WTC11 (cell line): ENCODE data around the gene CGN.

ENCODE experiments used
- CREB1 ChIP-seq: sonication (generic); formaldehyde crosslinking; IDR thresholded peaks from 2 replicates; pipeline ENCODE4 v1.8.0; 2023; ENCODE audit warnings: mild to moderate bottlenecking, missing genetic modification reagents
- CTCF ChIP-seq: fragments of 200-600 bp; IDR thresholded peaks from 2 replicates; pipeline ENCODE4 v1.8.0; 2022; ENCODE audit warnings: antibody characterized with exemption
- IRF1 ChIP-seq: sonication (generic); formaldehyde crosslinking; IDR thresholded peaks from 2 replicates; pipeline ENCODE4 v1.8.0; 2023; ENCODE audit warnings: missing genetic modification reagents
- NFE2L1 ChIP-seq: sonication (generic); formaldehyde crosslinking; IDR thresholded peaks from 2 replicates; pipeline ENCODE4 v1.8.1; 2023; ENCODE audit warnings: missing genetic modification reagents
- PREB ChIP-seq: sonication (generic); formaldehyde crosslinking; IDR thresholded peaks from 2 replicates; pipeline ENCODE4 v1.8.1; 2022; ENCODE audit warnings: mild to moderate bottlenecking, missing genetic modification reagents, moderate library complexity, borderline replicate concordance
- SP1 ChIP-seq: sonication (generic); formaldehyde crosslinking; conservative IDR thresholded peaks from 2 replicates; pipeline ENCODE4 v1.8.1; 2022; ENCODE audit warnings: missing genetic modification reagents
- USF1 ChIP-seq: sonication (generic); formaldehyde crosslinking; IDR thresholded peaks from 2 replicates; pipeline ENCODE4 v1.8.0; 2022; ENCODE audit warnings: mild to moderate bottlenecking, missing genetic modification reagents
- USF2 ChIP-seq: sonication (generic); formaldehyde crosslinking; IDR thresholded peaks from 2 replicates; pipeline ENCODE4 v1.8.1; 2023; ENCODE audit warnings: mild to moderate bottlenecking, missing genetic modification reagents, moderate library complexity
- ZNF512 ChIP-seq: sonication (generic); formaldehyde crosslinking; IDR thresholded peaks from 2 replicates; pipeline ENCODE4 v1.8.1; 2022; ENCODE audit warnings: missing genetic modification reagents, borderline replicate concordance

GRCh38 chr1:151574575-151575529, 63.7 kb downstream of the CGN start:
- TF ChIP-seq ZNF512 (CRISPR knock-in tag) (no peak), USF2 (CRISPR knock-in tag) (no peak), CTCF (no peak), PREB (no peak), USF1 (no peak), IRF1 (CRISPR knock-in tag) (no peak), NFE2L1 (CRISPR knock-in tag) (no peak), CREB1 (no peak), SP1 (CRISPR knock-in tag) (no peak)
